HG02938 (cell line): Measurements from ENCODE around the gene TUBB6.

ENCODE experiments used
- ATAC-seq: cut with Tn5 transposase; IDR thresholded peaks from one replicate; pipeline ENCODE4 v1.9.1; 2021; ENCODE audit warnings: mild to moderate bottlenecking, moderate library complexity; ENCODE audit not compliant: unreplicated experiment

TUBB6 gene

GRCh38 chr18:12335503-12335902 lies 27.5 kb downstream of the TUBB6 start:
- ATAC-seq: no peak

DNA sequence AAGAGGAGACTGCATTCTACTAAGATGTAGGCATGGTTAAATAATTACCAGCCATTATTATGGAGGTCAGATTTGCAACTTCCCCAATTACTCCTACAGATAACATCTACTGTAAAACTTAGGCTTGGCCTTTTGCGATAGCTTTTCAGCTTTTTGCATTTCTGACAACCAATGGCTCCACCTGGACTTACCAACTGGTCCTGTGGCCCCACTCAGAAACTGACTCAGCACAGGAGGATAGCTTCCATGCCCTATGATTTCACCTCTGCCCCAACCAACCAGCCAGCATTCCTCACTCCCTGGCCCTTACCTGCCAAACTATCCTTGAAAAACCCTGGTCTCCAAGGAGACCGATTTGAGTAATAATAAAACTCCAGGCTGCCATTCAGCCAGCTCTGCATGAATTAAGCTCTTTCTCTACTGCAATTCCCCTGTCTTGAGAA lies 28.2 kb downstream of the TUBB6 start:
- ATAC-seq: no peak

GRCh38 chr18:12336887-12337286 lies 28.8 kb downstream of the TUBB6 start:
- no peak for ATAC-seq

- no peak for ATAC-seq
Observed at GRCh38 chr18:12338382-12338781, 30.3 kb downstream of the TUBB6 start.

- ATAC-seq: no peak
Observed at GRCh38 chr18:12340945-12341660, 33.1 kb downstream of the TUBB6 start.

DNA sequence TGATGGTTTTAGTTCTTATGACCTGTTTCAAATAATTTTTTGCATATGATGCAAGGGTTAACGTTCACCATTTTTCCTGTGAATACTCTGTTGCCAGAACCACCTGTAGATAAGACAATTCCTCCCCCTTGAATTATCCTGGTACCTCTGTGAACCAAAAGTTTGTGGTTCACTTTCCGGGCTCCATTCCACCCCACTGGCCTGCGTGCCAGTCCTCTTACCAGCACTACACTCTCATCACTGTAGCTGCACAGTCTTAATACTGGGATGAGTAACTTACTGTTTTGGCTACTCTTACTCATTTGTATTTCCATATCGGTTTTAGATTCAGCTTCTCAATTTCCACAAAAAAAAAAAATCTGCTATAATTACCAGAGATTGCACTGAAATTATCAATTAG lies 34.6 kb downstream of the TUBB6 start:
- no peak for ATAC-seq

- ATAC-seq: no peak
Observed at GRCh38 chr18:12345491-12346239, 37.6 kb downstream of the TUBB6 start.

DNA sequence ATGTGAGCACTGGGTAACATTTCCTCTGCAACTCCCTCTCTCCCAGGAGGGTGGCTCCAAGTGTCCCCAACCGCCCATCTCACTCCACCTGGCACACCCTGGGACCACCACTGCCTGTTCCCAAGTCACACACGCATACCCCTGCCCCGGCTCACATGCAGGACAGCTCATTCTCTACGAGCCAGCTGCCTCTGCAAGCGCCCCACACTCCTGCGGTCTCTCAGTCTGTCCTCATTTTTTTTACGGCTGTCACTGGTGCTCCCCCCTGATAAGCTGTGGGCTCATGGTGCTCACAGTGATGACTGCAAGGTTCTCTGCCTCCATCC lies 38.2 kb downstream of the TUBB6 start:
- ATAC-seq: no peak

DNA sequence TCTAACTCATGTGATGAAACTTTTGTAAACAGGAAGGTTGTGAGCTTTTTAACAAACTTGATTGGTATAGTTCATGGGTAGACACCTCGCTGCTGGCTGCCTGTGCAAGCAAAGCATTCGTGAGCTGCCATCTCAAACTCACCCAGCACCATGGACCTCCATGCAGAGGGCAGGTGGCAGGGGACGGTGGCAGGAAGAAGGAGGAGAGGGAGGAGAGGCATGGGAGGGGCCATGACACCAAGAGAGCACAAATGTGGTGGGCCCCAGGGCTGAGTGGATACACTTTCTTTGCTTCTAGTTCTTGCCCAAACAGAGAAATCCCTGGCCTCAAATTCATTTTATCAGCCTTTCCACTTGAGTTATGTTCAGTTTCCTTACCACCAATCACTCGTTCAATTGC lies 39.9 kb downstream of the TUBB6 start:
- ATAC-seq: no peak

GRCh38 chr18:12352188-12352587 lies 44.1 kb downstream of the TUBB6 start:
- no peak for ATAC-seq

DNA sequence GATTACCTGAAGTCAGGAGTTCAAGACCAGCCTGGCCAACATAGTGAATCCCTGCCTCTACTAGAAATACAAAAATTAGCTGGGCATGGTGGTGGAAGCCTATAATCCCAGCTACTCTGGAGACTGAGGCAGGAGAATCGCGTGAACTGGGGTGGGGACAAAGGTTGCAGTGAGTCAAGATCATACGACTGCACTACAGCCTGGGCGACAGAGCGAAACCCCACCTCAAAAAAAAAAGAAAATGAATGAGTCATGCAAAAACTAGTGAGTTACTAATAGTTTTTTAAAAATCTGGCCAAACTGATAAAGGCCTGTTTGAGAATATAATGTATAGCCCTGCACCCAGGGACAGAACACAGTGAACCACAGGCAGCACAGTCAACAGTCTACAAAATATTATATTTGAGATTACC lies 51.5 kb downstream of the TUBB6 start:
- ATAC-seq: no peak

GRCh38 chr18:12361770-12362378 lies 53.8 kb downstream of the TUBB6 start:
- no peak for ATAC-seq

GRCh38 chr18:12362473-12363174 lies 54.6 kb downstream of the TUBB6 start:
- ATAC-seq: no peak

GRCh38 chr18:12366379-12366778 lies 58.3 kb downstream of the TUBB6 start:
- ATAC-seq: no peak

DNA sequence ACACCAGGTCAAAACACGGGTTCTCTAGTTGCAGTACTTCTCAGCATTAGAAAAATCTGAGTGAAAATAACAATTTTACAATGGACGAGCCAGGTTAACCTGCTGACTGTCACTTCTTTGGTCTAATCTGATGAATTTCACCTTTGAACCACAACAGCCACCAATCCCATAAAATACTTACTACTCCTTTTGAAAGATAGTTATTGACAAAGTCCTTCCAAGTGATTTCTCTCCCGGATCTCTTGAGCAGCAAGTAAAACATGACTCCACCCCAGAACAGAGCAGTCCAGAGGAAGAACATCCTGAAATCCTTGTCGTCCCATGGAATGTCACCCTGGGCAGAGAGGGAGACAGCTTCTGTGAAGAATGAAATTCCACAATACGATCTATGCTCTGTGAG lies 58.7 kb downstream of the TUBB6 start:
- no peak for ATAC-seq

DNA sequence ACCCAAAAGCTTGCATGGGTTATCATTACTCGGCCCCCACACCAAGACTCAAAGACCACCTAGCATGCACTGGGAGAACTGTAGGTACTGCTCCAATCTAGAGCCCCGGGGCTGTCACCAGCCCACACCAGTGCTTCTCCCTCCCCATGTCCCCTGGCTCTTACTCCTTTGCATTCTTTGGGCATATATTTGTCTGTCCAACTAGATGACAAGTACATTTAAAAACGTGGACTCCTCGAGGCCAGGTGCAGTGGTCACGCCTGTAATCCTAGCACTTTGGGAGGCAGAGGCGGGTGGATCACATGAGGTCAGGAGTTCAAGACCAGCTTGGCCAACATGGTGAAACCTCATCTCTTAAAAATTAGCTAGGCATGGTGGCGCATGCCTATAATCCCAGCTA lies 61.2 kb downstream of the TUBB6 start:
- ATAC-seq: no peak

GRCh38 chr18:12371590-12371989 lies 63.5 kb downstream of the TUBB6 start:
- ATAC-seq: no peak

- no peak for ATAC-seq
Observed at GRCh38 chr18:12372406-12372805, 64.4 kb downstream of the TUBB6 start.

DNA sequence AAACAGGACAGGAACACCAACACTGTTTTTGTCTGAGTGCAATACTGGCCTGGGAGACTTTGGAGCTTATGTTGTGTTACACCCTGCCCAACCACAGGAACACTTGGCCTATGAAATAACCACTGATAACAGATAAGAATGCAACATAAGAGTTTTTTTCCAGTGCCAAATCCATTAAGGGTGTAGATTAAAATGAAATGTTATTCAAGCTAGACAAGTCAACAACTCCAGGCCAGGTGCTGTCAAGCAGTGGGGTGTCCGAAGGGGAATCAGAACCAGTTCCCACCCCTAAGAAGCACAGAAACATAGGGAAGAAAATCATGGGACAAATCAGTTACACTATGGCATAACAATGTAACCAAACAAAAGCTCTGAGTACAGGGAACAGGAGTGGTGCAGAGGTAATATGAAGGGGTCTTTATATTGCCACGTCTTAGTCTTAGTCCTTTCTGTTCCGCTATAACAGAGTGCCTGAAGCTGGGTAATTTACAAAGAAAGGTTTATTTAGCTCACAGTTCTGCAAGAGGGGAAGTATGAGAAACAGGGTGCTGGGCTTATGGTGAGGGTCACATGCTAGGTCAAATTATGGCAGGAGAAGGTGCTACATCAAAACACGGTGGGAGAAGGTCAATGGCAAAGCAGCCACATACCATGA lies 65.2 kb downstream of the TUBB6 start:
- ATAC-seq: no peak

DNA sequence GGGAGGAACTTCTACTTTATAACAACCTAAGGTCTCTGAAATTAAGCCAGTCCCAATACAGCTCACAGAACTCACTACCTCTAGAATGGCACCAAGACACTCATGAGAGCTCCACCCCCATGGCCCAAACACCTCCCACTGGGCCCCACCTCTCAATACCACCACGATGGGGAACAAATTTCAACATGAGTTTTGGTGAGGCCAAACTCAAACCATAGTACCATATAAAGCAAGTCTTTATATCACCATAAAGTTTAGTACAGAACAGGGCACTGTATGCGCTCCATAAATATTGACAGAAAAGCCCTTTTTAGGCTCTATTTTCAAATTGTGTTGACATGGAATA lies 65.7 kb downstream of the TUBB6 start:
- no peak for ATAC-seq

GRCh38 chr18:12374401-12374800 lies 66.4 kb downstream of the TUBB6 start:
- ATAC-seq: no peak
